HG03025 (cell line): ENCODE results near the gene GRAPL.
"Not testable (repeated sequence)": the region's sequence is repeated elsewhere in the genome, so short reads cannot be mapped to it uniquely, and the experiment has no call there.

Source experiments
- ATAC-seq: cut with Tn5 transposase; IDR thresholded peaks from one replicate; pipeline ENCODE4 v1.9.1; 2021; ENCODE audit warnings: mild to moderate bottlenecking, moderate library complexity; ENCODE audit not compliant: unreplicated experiment, low FRiP score

Gene GRAPL

GRCh38 chr17:19127148-19127980 is at the start of gene GRAPL:
Gene GRAPL, plus strand, starts transcription at chr17:19127589. Its CDS starts 31 bp downstream, at chr17:19127620.
- ATAC-seq, result not testable (repeated sequence)

GRCh38 chr17:19088804-19089685 is 38.3 kb upstream of the GRAPL start:
- not testable (repeated sequence) for ATAC-seq

- ATAC-seq, result not testable (repeated sequence)
Observed at GRCh38 chr17:19090058-19090772, 37.2 kb upstream of the GRAPL start.

- not testable (repeated sequence) for ATAC-seq
Observed at GRCh38 chr17:19092737-19093683, 34.4 kb upstream of the GRAPL start.

GRCh38 chr17:19093684-19094438 is 33.5 kb upstream of the GRAPL start:
- ATAC-seq, result not testable (repeated sequence)

GRCh38 chr17:19108517-19108916 is 18.9 kb upstream of the GRAPL start:
- not testable (repeated sequence) for ATAC-seq

GRCh38 chr17:19110189-19111097 is 16.9 kb upstream of the GRAPL start:
- peak; percentile 40 for ATAC-seq

GRCh38 chr17:19111111-19111711 is 16.2 kb upstream of the GRAPL start:
- peak; percentile 74 for ATAC-seq

GRCh38 chr17:19111801-19112458 is 15.5 kb upstream of the GRAPL start:
- not testable (repeated sequence) for ATAC-seq

- ATAC-seq, result not testable (repeated sequence)
Observed at GRCh38 chr17:19112459-19112826, 14.9 kb upstream of the GRAPL start.

GRCh38 chr17:19118695-19119094 is 8.7 kb upstream of the GRAPL start:
- ATAC-seq, result not testable (repeated sequence)

- ATAC-seq, result not testable (repeated sequence)
Observed at GRCh38 chr17:19125289-19125688, 2.1 kb upstream of the GRAPL start.

- ATAC-seq, result not testable (repeated sequence)
Observed at GRCh38 chr17:19129500-19129899, 2.1 kb downstream of the GRAPL start.

- ATAC-seq, result not testable (repeated sequence)
Observed at GRCh38 chr17:19131108-19131507, 3.7 kb downstream of the GRAPL start.

GRCh38 chr17:19131772-19132171 is 4.4 kb downstream of the GRAPL start:
- ATAC-seq, result not testable (repeated sequence)

- not testable (repeated sequence) for ATAC-seq
Observed at GRCh38 chr17:19133793-19134192, 6.4 kb downstream of the GRAPL start.

- ATAC-seq, result not testable (repeated sequence)
Observed at GRCh38 chr17:19135391-19135790, 8.0 kb downstream of the GRAPL start.
